Sigmoid colon (tissue), 7 donors: ENCODE data around the gene SHC1. TPM values are rescaled to one million over a fixed set of nuclear protein-coding genes. Genes with fewer than 3 reads are reported as not detected.

ENCODE experiments used
- DNase-seq: peaks from one replicate; pipeline ENCODE4 v3.0.0-alpha.2; 2019
- H3K27ac ChIP-seq, 4 donors: fragments of 200-600 bp; sonication (generic); one replicate each; pipeline ENCODE4 v1.5.1; 2016 to 2019; ENCODE audit warnings: mild to moderate bottlenecking in 1 of 4
- H3K27me3 ChIP-seq, 3 donors: fragments of 200-600 bp; sonication (generic); one replicate each; pipeline ENCODE4 v1.5.1; 2019; ENCODE audit warnings: mild to moderate bottlenecking in 1 of 3
- H3K36me3 ChIP-seq, 4 donors: fragments of 200-600 bp; sonication (generic); one replicate each; pipeline ENCODE4 v1.5.1; 2016 to 2019
- H3K4me1 ChIP-seq, 4 donors: fragments of 200-600 bp; sonication (generic); one replicate each; pipeline ENCODE4 v1.5.1; 2017 to 2019
- H3K4me3 ChIP-seq, 4 donors: fragments of 200-600 bp; sonication (generic); one replicate each; pipeline ENCODE4 v1.5.1; 2017 to 2019; ENCODE audit warnings: mild to moderate bottlenecking in 2 of 4, moderate library complexity in 1 of 4
- H3K9me3 ChIP-seq, 4 donors: fragments of 200-600 bp in 3 of 4; sonication (generic) in 3 of 4; one replicate each; pipeline versions ENCODE4 v1.5.1 to v1.6.1; 2013 to 2019
- EP300 ChIP-seq, 4 donors: sonication (generic); formaldehyde crosslinking; IDR thresholded peaks; one replicate each; pipeline ENCODE4 v1.6.1; 2017; ENCODE audit warnings: antibody characterized with exemption in 4 of 4
- POLR2A ChIP-seq, 2 donors: fragments of 450-650 bp; IDR thresholded peaks; one replicate each; pipeline ENCODE4 v1.6.1; 2016; ENCODE audit warnings: antibody characterized with exemption in 2 of 2, mild to moderate bottlenecking in 2 of 2, moderate library complexity in 2 of 2
- POLR2AphosphoS5 ChIP-seq, 4 donors: sonication (generic); formaldehyde crosslinking; IDR thresholded peaks; one replicate each; pipeline ENCODE4 v1.6.1; 2017; ENCODE audit warnings: antibody characterized with exemption in 4 of 4
- WGBS, 2 donors: extraction: QIAGEN DNeasy Blood & Tissue Kit; methylation state at CpG; one replicate each; pipeline ENCODE4 v1.1.7; 2013; 5-methylcytosine and 5-hydroxymethylcytosine counted together
- intact Hi-C: fragments of 100-400 bp; cut with DNase I; formaldehyde crosslinking; loops from one replicate; pipeline ENCODE4 v1.15.1; 2023
- polyA plus RNA-seq, 3 donors: library from polyadenylated mRNA; stranded (reverse); fragments of 200-250 nt; gene quantifications; one replicate each; pipeline ENCODE4 v1.2.3, GENCODE V29; 2013
- total RNA-seq, 4 donors: library from RNA; depleted of rRNA; stranded (reverse); fragments of >200 nt; gene quantifications; one replicate each; pipeline ENCODE4 v1.1.0, GENCODE V29; 2016
- TF ChIP-seq, protein P1 (sequence below), 4 experiments: fragments of 450-650 bp in 3 of 4; fragments of 200-600 bp in 1 of 4; IDR thresholded peaks; one replicate each; pipeline ENCODE4 v1.5.1; 2016 to 2019; ENCODE audit warnings: antibody characterized with exemption in 4 of 4, mild to moderate bottlenecking in 3 of 4, moderate library complexity in 2 of 4
- donor health status: healthy with polysubstance abuse.
- donor health status: Bipolar disorder and iron deficiency.
- donor health status: healthy.

SHC1 gene
- total and polyA plus RNA-seq, 7 donors = 49.2 to 80.4 (median 62.6) TPM

DNA sequence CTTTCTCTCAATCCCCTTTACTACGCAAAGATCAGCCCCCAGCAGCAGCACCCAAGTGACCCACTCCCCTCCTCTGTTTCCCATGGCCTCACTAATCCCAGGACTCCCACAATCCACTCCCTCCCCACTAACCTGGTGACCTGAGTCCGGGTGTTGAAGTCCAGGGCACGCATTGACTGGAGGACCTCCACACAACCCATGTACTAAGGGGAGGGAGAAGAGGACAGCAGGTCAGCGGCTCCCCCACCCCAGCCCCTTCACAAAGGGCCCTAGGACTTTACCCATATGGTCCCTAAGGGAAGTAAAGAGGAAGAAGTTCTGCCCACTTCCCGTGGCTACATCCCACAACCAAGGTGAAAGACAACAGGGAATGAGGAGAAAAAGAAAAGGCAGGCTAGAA lies 1.3 kb downstream of the SHC1 start:
- DNase-seq = no peak
- Histone ChIP-seq H3K4me3 (peak overlapping the region in 3 of 4 donors; percentile 42 to 50 (median 48)), H3K4me1 (peaks cover 0 to 56% (median 51%) of the 10 kb centered on the region in 4 donors), H3K36me3 (peaks cover 19 to 43% (median 32%) of the 10 kb centered on the region in 4 donors), H3K9me3 (no peaks in the 10 kb centered on the region), H3K27me3 (no peaks in the 10 kb centered on the region), H3K27ac (peak overlapping the region; percentile 95 to 98 (median 96))
- 76 to 84% methylated on average over 5 of the region's 5 CpGs for WGBS, 2 donors
- intact Hi-C loops = no loop called here
- no peak for TF ChIP-seq POLR2AphosphoS5 (IDR thresholded peaks at IDR 0.05)
- TF ChIP-seq EP300 (IDR thresholded peaks at IDR 0.05) = no peak
- no peak for TF ChIP-seq POLR2A (IDR thresholded peaks at IDR 0.05)
- TF ChIP-seq, protein P1, sequence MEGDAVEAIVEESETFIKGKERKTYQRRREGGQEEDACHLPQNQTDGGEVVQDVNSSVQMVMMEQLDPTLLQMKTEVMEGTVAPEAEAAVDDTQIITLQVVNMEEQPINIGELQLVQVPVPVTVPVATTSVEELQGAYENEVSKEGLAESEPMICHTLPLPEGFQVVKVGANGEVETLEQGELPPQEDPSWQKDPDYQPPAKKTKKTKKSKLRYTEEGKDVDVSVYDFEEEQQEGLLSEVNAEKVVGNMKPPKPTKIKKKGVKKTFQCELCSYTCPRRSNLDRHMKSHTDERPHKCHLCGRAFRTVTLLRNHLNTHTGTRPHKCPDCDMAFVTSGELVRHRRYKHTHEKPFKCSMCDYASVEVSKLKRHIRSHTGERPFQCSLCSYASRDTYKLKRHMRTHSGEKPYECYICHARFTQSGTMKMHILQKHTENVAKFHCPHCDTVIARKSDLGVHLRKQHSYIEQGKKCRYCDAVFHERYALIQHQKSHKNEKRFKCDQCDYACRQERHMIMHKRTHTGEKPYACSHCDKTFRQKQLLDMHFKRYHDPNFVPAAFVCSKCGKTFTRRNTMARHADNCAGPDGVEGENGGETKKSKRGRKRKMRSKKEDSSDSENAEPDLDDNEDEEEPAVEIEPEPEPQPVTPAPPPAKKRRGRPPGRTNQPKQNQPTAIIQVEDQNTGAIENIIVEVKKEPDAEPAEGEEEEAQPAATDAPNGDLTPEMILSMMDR (IDR thresholded peaks at IDR 0.05) = no peak

DNA sequence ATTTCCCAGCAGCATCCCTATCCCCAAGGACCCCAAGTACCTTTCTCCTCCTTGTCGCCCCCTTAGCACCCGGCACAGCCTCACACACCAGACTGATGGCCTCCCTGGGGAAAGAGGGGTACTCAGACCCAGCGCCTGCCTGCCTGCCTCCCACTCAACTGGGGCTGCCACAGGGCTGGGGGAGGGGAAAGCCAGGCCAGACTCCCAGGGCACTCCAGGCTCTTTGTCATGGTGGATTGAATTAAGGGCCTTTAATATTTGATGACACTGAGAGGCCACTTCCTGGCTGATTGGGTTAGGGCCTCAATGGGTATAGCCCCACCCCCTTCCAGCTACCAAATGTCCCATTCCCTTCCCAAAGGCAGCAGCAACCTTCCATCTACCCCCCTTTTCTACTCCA lies 1.8 kb downstream of the SHC1 start:
- Histone ChIP-seq H3K4me1 (peaks cover 0 to 56% (median 51%) of the 10 kb centered on the region in 4 donors), H3K27me3 (no peaks in the 10 kb centered on the region), H3K9me3 (no peaks in the 10 kb centered on the region), H3K4me3 (peak overlapping the region in 2 of 4 donors; percentile 48 to 50), H3K36me3 (peaks cover 19 to 49% (median 37%) of the 10 kb centered on the region in 4 donors), H3K27ac (peak overlapping the region; percentile 95 to 98 (median 96))
- intact Hi-C loops = no loop called here
- no peak for DNase-seq
- WGBS, 2 donors = 89 to 97% methylated on average over 3 of the region's 3 CpGs
- no peak for TF ChIP-seq EP300 (IDR thresholded peaks at IDR 0.05)
- TF ChIP-seq POLR2A (IDR thresholded peaks at IDR 0.05) = no peak
- TF ChIP-seq POLR2AphosphoS5 (IDR thresholded peaks at IDR 0.05) = no peak
- TF ChIP-seq, protein P1 (IDR thresholded peaks at IDR 0.05) = no peak

DNA sequence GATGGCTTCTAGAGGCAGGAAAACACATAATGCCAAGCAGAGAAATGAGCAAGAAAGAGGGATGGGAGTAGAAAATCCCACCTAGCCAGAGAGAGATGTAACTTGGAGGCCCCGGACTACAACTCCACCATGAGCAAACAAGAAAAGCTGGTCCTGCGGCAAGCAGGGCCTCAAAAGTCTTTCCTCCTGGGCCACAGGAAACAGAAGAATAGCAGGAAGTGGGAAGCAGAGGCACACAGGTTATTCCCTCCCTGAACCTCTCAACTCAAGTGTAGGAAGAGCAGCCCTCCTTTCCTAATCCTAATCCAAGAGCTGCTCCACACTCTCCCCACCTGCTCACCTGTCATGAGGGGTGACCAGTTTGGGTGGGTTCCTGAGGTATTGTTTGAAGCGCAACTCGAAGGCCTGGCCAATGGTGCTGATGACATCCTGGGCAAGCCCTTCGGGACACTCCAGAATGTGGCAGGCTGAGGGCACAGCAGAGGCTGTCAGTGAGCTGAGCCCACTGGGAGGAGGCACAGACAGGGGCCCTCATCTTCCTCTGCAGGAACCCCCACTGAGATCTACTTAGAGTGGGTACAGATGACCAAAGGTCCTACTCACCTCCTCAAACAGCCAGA lies 3.1 kb downstream of the SHC1 start:
- intact Hi-C loops = no loop called here
- Histone ChIP-seq H3K4me3 (no peak overlapping the region), H3K27ac (peak overlapping the region in 3 of 4 donors; percentile 41 to 98 (median 98)), H3K9me3 (no peaks in the 10 kb centered on the region), H3K27me3 (no peaks in the 10 kb centered on the region), H3K36me3 (peaks cover 19 to 59% (median 42%) of the 10 kb centered on the region in 4 donors), H3K4me1 (peaks cover 0 to 54% (median 51%) of the 10 kb centered on the region in 4 donors)
- no peak for DNase-seq
- TF ChIP-seq POLR2A (IDR thresholded peaks at IDR 0.05) (no peak), EP300 (IDR thresholded peaks at IDR 0.05) (no peak)
- TF ChIP-seq, protein P1 (IDR thresholded peaks at IDR 0.05) = no peak
- 78 to 81% methylated on average over 5 of the region's 5 CpGs for whole genome bisulfite sequencing, 2 donors

DNA sequence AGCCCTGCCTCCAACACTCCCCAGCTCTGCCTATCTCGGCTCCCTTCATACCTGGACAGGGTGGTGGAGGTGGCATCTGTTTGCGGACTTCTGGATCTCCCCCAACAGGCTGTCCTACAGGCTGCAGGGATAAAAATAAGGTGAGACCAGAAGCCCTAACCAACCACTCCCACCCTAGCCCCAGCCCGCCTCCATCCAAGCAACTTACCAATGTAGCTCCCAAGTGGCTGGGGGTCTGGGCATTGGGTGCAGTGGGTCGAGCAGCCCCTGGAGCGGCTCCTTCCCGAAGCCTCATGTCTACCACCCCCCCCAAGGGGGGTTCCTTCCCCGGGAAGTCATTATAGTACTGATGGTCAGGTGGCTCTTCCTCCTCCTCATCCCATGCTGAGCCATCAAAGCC lies 4.4 kb downstream of the SHC1 start:
- DNase-seq = no peak
- Histone ChIP-seq H3K4me1 (peaks cover 0 to 46% (median 41%) of the 10 kb centered on the region in 4 donors), H3K4me3 (no peak overlapping the region), H3K27ac (no peak overlapping the region), H3K36me3 (peaks cover 19 to 59% (median 42%) of the 10 kb centered on the region in 4 donors), H3K27me3 (no peaks in the 10 kb centered on the region), H3K9me3 (no peaks in the 10 kb centered on the region)
- 92 to 96% methylated on average over 7 of the region's 7 CpGs for WGBS, 2 donors
- TF ChIP-seq POLR2AphosphoS5 (IDR thresholded peaks at IDR 0.05) (no peak), POLR2A (IDR thresholded peaks at IDR 0.05) (no peak), EP300 (IDR thresholded peaks at IDR 0.05) (no peak)
- TF ChIP-seq, protein P1 (IDR thresholded peaks at IDR 0.05) = no peak
- intact Hi-C loops = no loop called here
